Spleen (tissue), 11 donors: ENCODE measurements around the gene SCART1. TPM values are rescaled to one million over a fixed set of nuclear protein-coding genes. Genes with fewer than 3 reads are reported as not detected.
"Not testable (repeated sequence)": the region's sequence is repeated elsewhere in the genome, so short reads cannot be mapped to it uniquely, and the experiment has no call there.

Experiments
- DNase-seq: peaks from one replicate; pipeline ENCODE4 v3.0.0-alpha.2; 2020
- H3K27ac ChIP-seq, 8 donors: fragments of 200-600 bp; sonication (generic) in 7 of 8; 1 replicate in 4 of 8; 2 replicates in 4 of 8; pipeline versions ENCODE4 v1.5.0 to v1.8.0; 2016 to 2021; ENCODE audit warnings: inconsistent platforms in 4 of 8, mild to moderate bottlenecking in 4 of 8, moderate library complexity in 1 of 8
- H3K27me3 ChIP-seq, 7 donors: fragments of 200-600 bp; sonication (generic) in 6 of 7; replicated peaks in 1 of 7; 1 replicate in 4 of 7; 2 replicates in 3 of 7; pipeline versions ENCODE4 v1.5.0 to v1.8.0; 2016 to 2021; ENCODE audit warnings: inconsistent platforms in 3 of 7, mild to moderate bottlenecking in 1 of 7
- H3K36me3 ChIP-seq, 6 donors: fragments of 200-600 bp; sonication (generic) in 5 of 6; 1 replicate in 4 of 6; 2 replicates in 2 of 6; pipeline versions ENCODE4 v1.5.0 to v1.8.0; 2016 to 2021; ENCODE audit warnings: inconsistent platforms in 2 of 6
- H3K4me1 ChIP-seq, 6 donors: fragments of 200-600 bp; sonication (generic) in 5 of 6; 1 replicate in 3 of 6; 2 replicates in 3 of 6; pipeline versions ENCODE4 v1.5.0 to v1.8.0; 2016 to 2021; ENCODE audit warnings: inconsistent platforms in 3 of 6
- H3K4me3 ChIP-seq, 8 donors: fragments of 200-600 bp; sonication (generic) in 7 of 8; 1 replicate in 4 of 8; 2 replicates in 4 of 8; pipeline versions ENCODE4 v1.5.0 to v1.8.0; 2016 to 2021; ENCODE audit warnings: inconsistent platforms in 4 of 8, mild to moderate bottlenecking in 4 of 8, moderate library complexity in 2 of 8
- H3K9me3 ChIP-seq, 8 donors: fragments of 200-600 bp; sonication (generic) in 7 of 8; 1 replicate in 4 of 8; 2 replicates in 4 of 8; pipeline versions ENCODE4 v1.5.0 to v1.8.0; 2016 to 2021; ENCODE audit warnings: inconsistent platforms in 4 of 8
- CTCF ChIP-seq, 11 experiments: fragments of 200-600 bp in 7 of 11; fragments of 450-650 bp in 4 of 11; sonication (generic) in 4 of 11; IDR thresholded peaks in 8 of 11; conservative IDR thresholded peaks in 3 of 11; 1 replicate in 7 of 11; 2 replicates in 4 of 11; pipeline versions ENCODE4 v1.4.0 to v1.8.0; 2016 to 2021; ENCODE audit warnings: antibody characterized with exemption in 11 of 11, inconsistent platforms in 4 of 11, mild to moderate bottlenecking in 1 of 11
- POLR2A ChIP-seq, 3 donors: fragments of 450-650 bp; IDR thresholded peaks; one replicate each; pipeline ENCODE4 v1.5.1; 2017; ENCODE audit warnings: antibody characterized with exemption in 3 of 3, mild to moderate bottlenecking in 1 of 3
- POLR2AphosphoS5 ChIP-seq, 3 donors: sonication (generic); formaldehyde crosslinking; IDR thresholded peaks; one replicate each; pipeline ENCODE4 v1.5.1; 2017; ENCODE audit warnings: antibody characterized with exemption in 3 of 3
- WGBS, 5 donors: extraction: QIAGEN DNeasy Blood & Tissue Kit in 3 of 5; methylation state at CpG; one replicate each; pipeline versions ENCODE4 v1.1.5 to v1.1.7; 2013 to 2018; 5-methylcytosine and 5-hydroxymethylcytosine counted together
- intact Hi-C: fragments of 100-400 bp; cut with DNase I; formaldehyde crosslinking; loops from one replicate; pipeline ENCODE4 v1.15.0; 2023; ENCODE audit warnings: low total_unique reads
- polyA plus RNA-seq, 3 donors: library from polyadenylated mRNA; stranded (reverse); fragments of 200-250 nt; gene quantifications; one replicate each; pipeline ENCODE4 v1.2.1, GENCODE V29; 2013
- total RNA-seq, 7 donors: library from RNA; depleted of rRNA in 3 of 7; stranded (reverse); fragments of >200 nt in 3 of 7; fragmentation: NEBNext Ultra II Directional in 4 of 7; extraction: Animal tissue kit (Norgen Biotek cat#: 25700) in 4 of 7; gene quantifications; one replicate each; pipeline versions ENCODE4 v1.1.0 to v1.2.1, GENCODE V29; 2016 to 2021
- donor health status: healthy with polysubstance abuse.
- donor health status: DM: no; HTN: no; CAD: no; lungs with moderate emphysema.
- donor health status: DM: no; HTN: no; CAD: no.
- donor health status: Bipolar disorder and iron deficiency.
- donor health status: healthy.
- donor health status: DM: no; HTN: no; CAD: no.
- donor health status: DM: yes; HTN: yes; CAD: no.

Gene SCART1
- total and polyA plus RNA-seq, 10 donors = 0.36 to 9.7 (median 4.9) TPM

DNA sequence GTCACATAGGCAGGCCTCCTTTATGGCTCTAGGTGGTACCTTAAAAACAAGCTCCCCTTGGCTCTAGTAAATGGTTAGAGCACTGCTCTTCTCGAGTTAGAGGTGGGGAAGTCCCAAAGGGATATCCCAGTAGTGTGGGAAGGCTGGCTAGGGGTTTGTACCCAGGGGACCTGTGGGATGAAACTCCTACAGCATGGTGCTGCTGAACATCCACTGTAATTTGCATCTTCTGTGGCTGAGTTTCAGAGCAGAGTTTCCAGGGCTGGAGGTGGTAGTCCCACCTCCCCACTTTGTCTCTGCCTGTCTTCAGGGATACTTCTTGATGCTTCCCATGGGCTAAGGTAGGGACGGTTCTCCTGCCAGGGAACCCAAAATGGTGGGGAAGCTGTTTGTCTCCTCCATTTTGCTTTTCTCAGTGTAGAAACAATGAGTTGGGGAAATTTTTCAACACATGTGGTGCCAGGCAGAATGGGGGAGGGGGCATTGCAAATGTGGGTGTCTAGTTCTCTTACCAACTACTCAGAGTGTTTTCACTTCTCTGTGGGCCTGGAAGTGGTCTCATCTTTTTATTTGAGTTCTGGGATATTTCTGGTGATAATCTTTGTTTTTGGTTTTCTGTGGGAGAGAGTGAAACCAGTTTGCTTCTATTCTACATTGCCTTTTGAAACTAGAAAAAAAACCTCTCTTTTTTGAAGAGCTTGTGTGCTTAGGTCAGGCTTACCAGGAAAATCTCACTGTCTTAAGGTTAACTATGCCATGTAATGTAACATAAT is 36.3 kb downstream of the SCART1 start:
- WGBS, 5 donors = 45 to 77% (median 55%) methylated on average over 2 of the region's 2 CpGs
- H3K36me3 ChIP-seq = peaks cover 0 to 9% (median 0%) of the 10 kb centered on the region in 6 donors
- intact Hi-C loops = no loop called here
- H3K9me3 ChIP-seq = peaks cover 8 to 49% (median 37%) of the 10 kb centered on the region in 8 donors
- no peaks in the 10 kb centered on the region for H3K4me1 ChIP-seq
- no peak overlapping the region for H3K4me3 ChIP-seq
- no peak for DNase-seq
- TF ChIP-seq CTCF (IDR thresholded peaks at IDR 0.05 in 8 of 11, conservative IDR thresholded peaks at IDR 0.05 in 3 of 11) (no peak), POLR2AphosphoS5 (IDR thresholded peaks at IDR 0.05) (no peak), POLR2A (IDR thresholded peaks at IDR 0.05) (no peak)
- no peak overlapping the region for H3K27ac ChIP-seq
- H3K27me3 ChIP-seq = no peaks in the 10 kb centered on the region

DNA sequence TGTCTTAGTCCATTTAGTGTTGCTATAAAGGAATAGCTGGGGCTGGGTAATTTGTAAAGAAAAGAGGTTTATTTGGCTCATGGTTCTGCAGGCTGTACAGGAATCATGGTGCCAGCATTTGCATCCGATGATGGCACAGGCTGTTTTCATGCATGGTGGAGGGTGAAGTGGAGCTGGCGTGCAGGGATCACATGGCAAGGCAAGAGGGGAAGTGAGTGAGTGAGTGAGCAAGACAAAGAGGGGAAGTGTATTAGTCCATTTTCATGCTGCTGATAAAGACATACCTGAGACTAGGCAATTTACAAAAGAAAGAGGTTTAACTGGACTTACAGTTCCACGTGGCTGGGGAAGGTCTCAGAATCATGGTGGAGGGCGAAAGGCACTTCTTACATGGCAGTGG is 39.8 kb downstream of the SCART1 start:
- H3K4me3 ChIP-seq, H3K36me3 ChIP-seq, intact Hi-C loops, H3K4me1 ChIP-seq, H3K27ac ChIP-seq, DNase-seq, H3K27me3 ChIP-seq: not testable (repeated sequence)
- H3K9me3 ChIP-seq = peaks cover 0 to 25% (median 9%) of the 10 kb centered on the region in 8 donors
- WGBS, 5 donors = 55 to 71% (median 66%) methylated on average over 4 of the region's 4 CpGs

DNA sequence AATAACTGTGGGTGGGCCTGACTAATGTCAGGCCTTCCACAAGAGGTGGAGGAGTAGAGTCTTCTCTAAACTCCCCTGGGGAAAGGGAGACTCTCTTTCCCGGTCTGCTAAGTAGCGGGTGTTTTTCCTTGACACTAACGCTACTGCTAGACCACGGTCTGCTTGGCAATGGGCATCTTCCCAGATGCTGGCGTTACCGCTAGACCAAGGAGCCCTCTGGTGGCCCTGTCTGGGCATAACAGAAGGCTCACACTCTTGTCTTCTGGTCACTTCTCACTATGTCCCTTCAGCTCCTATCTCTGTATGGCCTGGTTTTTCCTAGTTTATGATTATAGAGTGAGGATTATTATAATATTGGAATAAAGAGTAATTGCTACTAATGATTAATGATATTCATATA is 43.6 kb downstream of the SCART1 start:
- H3K27ac ChIP-seq, DNase-seq, H3K4me3 ChIP-seq, intact Hi-C loops, H3K27me3 ChIP-seq, H3K4me1 ChIP-seq: not testable (repeated sequence)
- 48 to 58% (median 53%) methylated on average over 6 of the region's 6 CpGs for WGBS, 5 donors
- peak in 7 of 11 experiments; percentile 38 to 59 (median 52) for TF ChIP-seq CTCF (IDR thresholded peaks at IDR 0.05 in 8 of 11, conservative IDR thresholded peaks at IDR 0.05 in 3 of 11)
- Histone ChIP-seq H3K36me3 (peaks cover 0 to 38% (median 2%) of the 10 kb centered on the region in 6 donors), H3K9me3 (peaks cover 0 to 26% (median 15%) of the 10 kb centered on the region in 8 donors)

DNA sequence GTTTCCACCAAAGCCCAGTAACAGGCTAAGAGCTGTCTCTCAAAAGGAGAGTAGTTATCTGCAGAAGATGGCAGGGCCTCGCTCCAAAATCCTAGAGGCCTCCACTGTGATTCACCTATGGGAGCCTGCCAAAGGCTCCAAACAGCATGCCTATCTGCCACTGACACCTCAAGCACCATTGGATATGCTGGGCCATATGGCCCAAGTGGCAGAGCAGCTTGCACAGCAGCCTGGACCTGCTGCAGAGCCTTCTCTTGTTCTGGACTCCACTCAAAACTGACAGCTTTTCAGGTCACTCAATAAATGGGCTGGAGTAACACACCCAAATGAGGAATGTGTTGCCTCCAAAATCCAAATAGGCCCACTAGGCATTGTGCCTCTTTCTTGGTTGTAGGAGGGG is 45.4 kb downstream of the SCART1 start:
- H3K4me3 ChIP-seq, H3K27ac ChIP-seq, H3K4me1 ChIP-seq, H3K27me3 ChIP-seq, DNase-seq, intact Hi-C loops: not testable (repeated sequence)
- Histone ChIP-seq H3K36me3 (peaks cover 0 to 38% (median 2%) of the 10 kb centered on the region in 6 donors), H3K9me3 (peaks cover 0 to 26% (median 15%) of the 10 kb centered on the region in 8 donors)
- WGBS, 5 donors = 60 to 92% (median 67%) methylated on average over 1 of the region's 1 CpG

DNA sequence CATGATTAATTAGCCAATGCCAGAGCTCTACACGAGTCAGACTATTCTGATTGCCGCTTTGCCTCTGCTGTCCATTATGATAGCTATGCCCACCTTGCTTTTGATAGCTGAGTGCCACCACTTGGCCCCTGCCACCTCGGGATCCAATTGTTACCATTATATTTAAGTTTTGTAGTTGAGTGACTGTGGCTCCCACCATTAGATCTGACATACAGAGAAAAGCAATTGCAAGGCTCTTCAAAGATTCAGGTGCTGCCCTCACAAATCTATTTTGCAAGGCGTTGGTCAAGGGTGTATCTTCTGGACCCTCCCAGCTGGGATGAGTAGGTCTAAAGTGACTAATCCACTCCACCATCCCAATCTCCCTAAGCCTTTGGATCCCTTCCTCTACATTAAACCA is 47.2 kb downstream of the SCART1 start:
- not testable (repeated sequence) for H3K4me1 ChIP-seq
- WGBS, 5 donors = 59 to 74% (median 66%) methylated on average over 4 of the region's 4 CpGs

More for the DNA sequence above, 47.2 kb downstream of the SCART1 start:
- H3K27ac ChIP-seq, H3K4me3 ChIP-seq, DNase-seq, H3K27me3 ChIP-seq, intact Hi-C loops: not testable (repeated sequence)
- Histone ChIP-seq H3K9me3 (peaks cover 0 to 26% (median 15%) of the 10 kb centered on the region in 8 donors), H3K36me3 (peaks cover 0 to 38% (median 2%) of the 10 kb centered on the region in 6 donors)
